Naive thymus-derived CD8-positive, alpha-beta T cell (primary cell): ENCODE measurements around the gene KIF25. TPM values are rescaled to one million over a fixed set of nuclear protein-coding genes. Genes with fewer than 3 reads are reported as not detected.

Experiments
- ATAC-seq, 2 donors: fragments of 150-1000 bp; cut with Tn5 transposase in 1 of 2; sonication (Bioruptor Pico), chemical (Tn5 transposase) in 1 of 2; 1 replicate in 1 of 2; 2 replicates in 1 of 2; pipeline ENCODE4 v1.10.0; 2021; ENCODE audit warnings: mild to moderate bottlenecking in 2 of 2, moderate library complexity in 2 of 2
- POLR2A ChIA-PET: fragments of 350-600 bp; sonication (Branson Sonifier 250); formaldehyde crosslinking; loops from one replicate; lab custom pipeline; 2021; ENCODE audit warnings: antibody characterized with exemption; lab: Charles Lee
- DNase-seq, 10 donors: peaks; one replicate each; pipeline versions ENCODE4 v3.0.0 to v3.0.0-alpha.2; 2020 to 2022
- H3K27ac Mint-ChIP-seq, 10 donors: one replicate each; pipeline ENCODE4 v1.8.0; 2020 to 2022; ENCODE audit warnings: mild to moderate bottlenecking in 10 of 10, mixed read lengths in 10 of 10, moderate library complexity in 4 of 10, inconsistent platforms in 1 of 10
- H3K27me3 Mint-ChIP-seq, 5 donors: one replicate each; pipeline ENCODE4 v1.8.0; 2021 to 2022; ENCODE audit warnings: mixed read lengths in 5 of 5
- H3K36me3 Mint-ChIP-seq, 3 donors: one replicate each; pipeline ENCODE4 v1.8.0; 2020 to 2022; ENCODE audit warnings: mixed read lengths in 3 of 3, mild to moderate bottlenecking in 2 of 3, inconsistent platforms in 1 of 3
- H3K4me1 Mint-ChIP-seq, 4 donors: one replicate each; pipeline ENCODE4 v1.8.0; 2021 to 2022; ENCODE audit warnings: mixed read lengths in 4 of 4
- H3K4me3 Mint-ChIP-seq, 10 donors: one replicate each; pipeline ENCODE4 v1.8.0; 2020 to 2022; ENCODE audit warnings: mild to moderate bottlenecking in 10 of 10, mixed read lengths in 10 of 10, moderate library complexity in 6 of 10, inconsistent platforms in 1 of 10
- H3K9me3 Mint-ChIP-seq, 9 donors: one replicate each; pipeline ENCODE4 v1.8.0; 2020 to 2022; ENCODE audit warnings: mixed read lengths in 9 of 9, mild to moderate bottlenecking in 3 of 9, inconsistent platforms in 1 of 9, moderate library complexity in 1 of 9
- polyA plus RNA-seq, 3 donors: library from polyadenylated mRNA; unstranded; fragments of 300-500 nt; fragmentation: Illumina TruSeq; gene quantifications; one replicate each; pipeline ENCODE4 v1.2.3, GENCODE V29; 2021
- total RNA-seq, 8 experiments: library from RNA in 2 of 8; stranded (reverse) in 2 of 8; gene quantifications; one replicate each; pipeline ENCODE4 v1.2.3 and lab custom pipeline; 2021 to 2026

KIF25 gene
- total and polyA plus RNA-seq, 5 experiments from 2014 or later = not detected

- ATAC-seq (no peak), DNase-seq (no peak)
- Mint-ChIP-seq H3K27me3 (peaks cover 0 to 18% (median 3%) of the 10 kb centered on the region in 5 donors), H3K36me3 (no peaks in the 10 kb centered on the region), H3K4me3 (no peak overlapping the region), H3K4me1 (no peaks in the 10 kb centered on the region), H3K27ac (no peak overlapping the region), H3K9me3 (peaks cover 0 to 2% (median 0%) of the 10 kb centered on the region in 9 donors)
- POLR2A ChIA-PET = no interaction called here
Observed at GRCh38 chr6:167977717-167978467, 19.6 kb upstream of the KIF25 start.

- ATAC-seq (no peak), DNase-seq (no peak)
- Mint-ChIP-seq H3K27me3 (peaks cover 0 to 18% (median 3%) of the 10 kb centered on the region in 5 donors), H3K4me1 (no peaks in the 10 kb centered on the region), H3K27ac (no peak overlapping the region), H3K36me3 (no peaks in the 10 kb centered on the region), H3K4me3 (no peak overlapping the region), H3K9me3 (peaks cover 0 to 2% (median 0%) of the 10 kb centered on the region in 9 donors)
- POLR2A ChIA-PET = no interaction called here
Observed at GRCh38 chr6:167978607-167979006, 18.9 kb upstream of the KIF25 start.

GRCh38 chr6:167979436-167980139, 17.9 kb upstream of the KIF25 start:
- DNase-seq (no peak), ATAC-seq (no peak)
- Mint-ChIP-seq H3K27ac (no peak overlapping the region), H3K4me3 (no peak overlapping the region), H3K4me1 (no peaks in the 10 kb centered on the region), H3K36me3 (no peaks in the 10 kb centered on the region), H3K9me3 (peaks cover 0 to 3% (median 0%) of the 10 kb centered on the region in 9 donors), H3K27me3 (peaks cover under 1 to 18% (median 3%) of the 10 kb centered on the region in 5 donors)
- POLR2A ChIA-PET = no interaction called here

GRCh38 chr6:167980911-167981580, 16.4 kb upstream of the KIF25 start:
- ATAC-seq = no peak
- POLR2A ChIA-PET = no interaction called here

GRCh38 chr6:167981916-167982462, 15.5 kb upstream of the KIF25 start:
- Mint-ChIP-seq H3K27me3 (peaks cover 0 to 14% (median 3%) of the 10 kb centered on the region in 5 donors), H3K27ac (no peak overlapping the region), H3K9me3 (peaks cover 0 to 3% (median 0%) of the 10 kb centered on the region in 9 donors), H3K4me3 (no peak overlapping the region), H3K36me3 (no peaks in the 10 kb centered on the region), H3K4me1 (no peaks in the 10 kb centered on the region)
- no peak for ATAC-seq
- no peak for DNase-seq
- POLR2A ChIA-PET = no interaction called here

More at GRCh38 chr6:167980911-167981580, 16.4 kb upstream of the KIF25 start:
- Mint-ChIP-seq H3K36me3 (no peaks in the 10 kb centered on the region), H3K27ac (no peak overlapping the region), H3K27me3 (peaks cover 0 to 14% (median 3%) of the 10 kb centered on the region in 5 donors), H3K4me1 (no peaks in the 10 kb centered on the region), H3K9me3 (peaks cover 0 to 3% (median 0%) of the 10 kb centered on the region in 9 donors), H3K4me3 (no peak overlapping the region)
- DNase-seq = no peak

DNA sequence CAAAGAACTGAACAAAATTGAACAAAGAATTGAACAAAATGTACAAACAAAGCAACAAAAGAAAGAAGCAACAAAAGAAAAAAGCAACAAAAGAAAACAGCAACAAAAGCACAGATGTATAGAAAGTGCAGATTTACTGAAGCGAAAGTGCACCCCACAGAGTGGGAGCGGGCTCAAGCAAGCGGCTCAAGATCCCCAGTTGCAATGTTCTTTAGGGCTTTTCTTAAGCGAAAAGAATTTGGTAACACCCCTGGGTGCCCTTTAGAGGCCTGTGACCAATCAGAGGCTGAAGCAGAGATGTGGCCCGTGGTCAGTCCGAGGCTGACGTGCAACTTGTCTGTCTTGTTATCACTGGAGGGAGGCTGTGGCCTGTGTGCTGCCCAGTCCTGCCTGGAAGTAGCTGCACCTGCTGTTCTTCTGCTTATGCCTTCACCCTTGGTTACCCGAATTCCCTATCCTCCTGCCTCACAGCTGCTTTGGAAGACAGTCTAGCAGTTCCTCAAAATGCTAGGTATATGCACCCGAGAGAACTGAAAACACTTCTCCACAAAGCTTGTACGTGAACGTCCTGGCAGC, 13.2 kb upstream of the KIF25 start:
- H3K4me1 Mint-ChIP-seq = no peaks in the 10 kb centered on the region
- H3K36me3 Mint-ChIP-seq = no peaks in the 10 kb centered on the region
- POLR2A ChIA-PET = no interaction called here
- peaks cover 0 to 3% (median 0%) of the 10 kb centered on the region in 9 donors for H3K9me3 Mint-ChIP-seq
- DNase-seq (no peak), ATAC-seq (no peak)
- H3K27me3 Mint-ChIP-seq = peaks cover 0 to 5% (median 3%) of the 10 kb centered on the region in 5 donors
- no peak overlapping the region for H3K4me3 Mint-ChIP-seq
- H3K27ac Mint-ChIP-seq = no peak overlapping the region

GRCh38 chr6:167984876-167985604, 12.4 kb upstream of the KIF25 start:
- Mint-ChIP-seq H3K27ac (no peak overlapping the region), H3K4me1 (no peaks in the 10 kb centered on the region), H3K4me3 (no peak overlapping the region), H3K9me3 (peaks cover 0 to 3% (median 0%) of the 10 kb centered on the region in 9 donors), H3K27me3 (peaks cover 0 to 5% (median 2%) of the 10 kb centered on the region in 5 donors), H3K36me3 (no peaks in the 10 kb centered on the region)
- ATAC-seq = no peak
- DNase-seq = no peak
- POLR2A ChIA-PET = no interaction called here

DNA sequence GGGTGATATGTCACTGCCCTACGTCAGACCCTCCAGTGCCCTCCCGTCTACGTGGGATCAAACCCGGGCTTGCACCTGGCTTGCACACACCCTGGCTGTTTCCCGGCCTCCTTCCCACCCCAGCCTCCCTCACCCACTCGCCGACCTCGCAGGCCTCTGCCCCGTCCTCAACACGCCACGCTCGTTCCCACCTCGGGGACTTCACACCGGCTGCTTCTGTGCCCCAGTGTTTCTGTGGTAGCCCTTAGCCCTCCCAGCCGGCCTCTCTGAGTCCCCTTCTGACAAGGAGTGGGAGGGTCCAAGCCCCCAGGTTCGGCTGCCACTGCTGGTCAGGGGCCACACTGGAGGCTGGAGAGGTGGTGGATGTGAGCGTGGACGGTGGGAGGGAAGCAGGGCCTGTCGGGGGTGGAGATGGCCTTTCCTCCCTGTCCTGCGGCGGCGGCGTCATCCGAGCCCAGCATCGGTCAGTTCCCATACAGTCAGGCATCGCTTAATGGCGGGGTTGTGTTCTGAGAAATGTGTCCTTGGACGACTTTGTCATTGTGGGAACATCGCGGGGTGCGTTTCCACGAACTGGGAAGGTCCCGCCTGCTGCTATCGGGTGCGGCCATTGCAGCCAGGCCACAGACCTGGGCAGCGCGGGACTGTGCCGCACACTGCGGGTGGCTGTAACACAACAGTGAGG, 11.4 kb upstream of the KIF25 start:
- Mint-ChIP-seq H3K36me3 (no peaks in the 10 kb centered on the region), H3K4me3 (no peak overlapping the region), H3K4me1 (no peaks in the 10 kb centered on the region), H3K27ac (no peak overlapping the region), H3K27me3 (peaks cover 0 to 5% (median 0%) of the 10 kb centered on the region in 5 donors), H3K9me3 (peaks cover 0 to 3% (median 0%) of the 10 kb centered on the region in 9 donors)
- DNase-seq = no peak
- no peak for ATAC-seq
- POLR2A ChIA-PET = no interaction called here

DNA sequence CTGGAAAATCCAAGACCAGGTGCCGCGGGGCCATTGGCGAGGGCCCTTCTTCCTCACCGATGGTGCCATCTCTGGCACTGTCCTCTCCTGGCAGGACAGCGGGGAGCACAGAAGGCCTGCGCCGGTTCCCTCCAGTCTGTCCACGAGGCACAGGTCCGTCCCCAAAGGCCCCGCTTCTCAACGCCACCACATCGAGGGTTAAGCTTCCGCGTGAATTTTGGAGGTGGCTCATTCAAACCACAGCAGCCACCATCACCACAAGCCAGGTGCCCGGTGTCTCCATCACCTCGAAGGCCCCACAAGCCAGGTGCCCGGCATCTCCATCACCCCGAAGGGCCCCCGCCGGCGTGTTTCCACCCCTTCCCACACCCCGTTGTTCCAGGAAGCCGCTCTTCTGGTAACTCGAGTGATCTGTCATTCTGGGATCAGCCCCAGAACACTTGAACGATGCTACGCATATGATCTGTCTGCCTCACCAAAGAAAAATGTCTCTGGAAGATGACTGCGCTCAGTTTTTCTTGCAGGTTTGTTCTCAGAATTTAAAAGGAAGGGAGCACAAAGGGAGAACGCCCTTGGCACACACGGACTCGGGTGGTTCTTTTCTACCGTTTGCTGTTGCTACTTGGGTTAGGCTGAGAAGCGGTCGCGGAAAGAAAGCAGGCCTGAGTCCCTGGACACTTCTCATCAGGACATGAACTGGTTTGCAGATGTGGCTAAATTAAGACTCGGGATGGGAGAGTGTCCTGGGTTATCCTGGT, 9.9 kb upstream of the KIF25 start:
- POLR2A ChIA-PET = no interaction called here
- Mint-ChIP-seq H3K9me3 (peaks cover 0 to 3% (median 0%) of the 10 kb centered on the region in 9 donors), H3K4me3 (no peak overlapping the region), H3K27ac (no peak overlapping the region), H3K27me3 (peaks cover 0 to 5% (median 0%) of the 10 kb centered on the region in 5 donors), H3K36me3 (no peaks in the 10 kb centered on the region), H3K4me1 (no peaks in the 10 kb centered on the region)
- ATAC-seq (no peak), DNase-seq (no peak)

GRCh38 chr6:167988154-167988495, 9.3 kb upstream of the KIF25 start:
- no peak for DNase-seq
- H3K27ac Mint-ChIP-seq = no peak overlapping the region
- no peak for ATAC-seq
- H3K27me3 Mint-ChIP-seq = peaks cover 0 to 5% (median 0%) of the 10 kb centered on the region in 5 donors
- H3K4me3 Mint-ChIP-seq = no peak overlapping the region
- POLR2A ChIA-PET = no interaction called here
- no peaks in the 10 kb centered on the region for H3K36me3 Mint-ChIP-seq
- peaks cover 0 to 3% (median 0%) of the 10 kb centered on the region in 9 donors for H3K9me3 Mint-ChIP-seq
- H3K4me1 Mint-ChIP-seq = no peaks in the 10 kb centered on the region
